HepG2 (cell line): ENCODE data around the gene CRYGA. TPM values are rescaled to one million over a fixed set of nuclear protein-coding genes. Genes with fewer than 3 reads are reported as not detected.

Source experiments
- ARNT2 ChIP-seq: sonication (generic); formaldehyde crosslinking; IDR thresholded peaks from 2 replicates; pipeline ENCODE4 v1.8.0; 2022; ENCODE audit warnings: mild to moderate bottlenecking, low read depth, missing genetic modification reagents, moderate library complexity
- BRCA1 ChIP-seq: sonication (generic); formaldehyde crosslinking; IDR thresholded peaks from 2 replicates; pipeline ENCODE4 v1.4.0; 2020; ENCODE audit warnings: missing genetic modification reagents
- GTF2F1 ChIP-seq: fragments of 150-350 bp; IDR thresholded peaks from 2 replicates; pipeline ENCODE4 v1.6.1; 2014; ENCODE audit warnings: low read length
- GZF1 ChIP-seq: sonication (generic); formaldehyde crosslinking; IDR thresholded peaks from 2 replicates; pipeline ENCODE4 v1.5.1; 2020; ENCODE audit warnings: mild to moderate bottlenecking, missing genetic modification reagents
- JDP2 ChIP-seq: sonication (generic); formaldehyde crosslinking; IDR thresholded peaks from 2 replicates; pipeline ENCODE4 v1.8.1; 2022; ENCODE audit warnings: missing genetic modification reagents, borderline replicate concordance
- KAT7 ChIP-seq: IDR thresholded peaks from 2 replicates; pipeline ENCODE4 v1.6.1; 2018; ENCODE audit warnings: borderline replicate concordance, missing compliant biosample characterization
- NR2F6 ChIP-seq, 2 experiments: IDR thresholded peaks; 2 replicates each; pipeline ENCODE4 v1.6.1; 2016; ENCODE audit warnings: antibody characterized with exemption in 1 of 2, mild to moderate bottlenecking in 1 of 2
- REXO4 ChIP-seq: sonication (generic); formaldehyde crosslinking; IDR thresholded peaks from 2 replicates; pipeline ENCODE4 v1.8.0; 2022; ENCODE audit warnings: missing genetic modification reagents, mild to moderate bottlenecking, borderline replicate concordance
- ZFP36 ChIP-seq: fragments of 150-350 bp; IDR thresholded peaks from 2 replicates; pipeline ENCODE4 v1.6.1; 2018; ENCODE audit warnings: borderline replicate concordance, low read length, low read depth; ENCODE audit not compliant: partially characterized antibody
- ZNF660 ChIP-seq: sonication (generic); formaldehyde crosslinking; IDR thresholded peaks from 2 replicates; pipeline ENCODE4 v1.5.1; 2020; ENCODE audit warnings: mild to moderate bottlenecking, low read depth, missing genetic modification reagents, borderline replicate concordance
- polyA plus RNA-seq, 8 experiments: library from polyadenylated mRNA; depleted of rRNA in 3 of 8; stranded (reverse) in 7 of 8; unstranded in 1 of 8; fragments of >200 nt; fragmentation: Illumina TruSeq in 4 of 8; extraction: Trizol in 4 of 8; gene quantifications; 2 replicates each; pipeline versions ENCODE4 v1.2.1 to v1.2.3, GENCODE V29; 2011 to 2016; ENCODE audit warnings: low read depth in 4 of 8, missing spikeins in 1 of 8, mixed read lengths in 1 of 8; ENCODE audit not compliant: insufficient read depth in 1 of 8
- total RNA-seq, 5 experiments: library from RNA; depleted of rRNA; stranded (reverse); fragments of >200 nt; fragmentation: Illumina TruSeq; extraction: Trizol; gene quantifications; 2 replicates each; pipeline ENCODE4 v1.2.3, GENCODE V29; 2016; ENCODE audit warnings: low read depth in 1 of 5
- TF ChIP-seq, protein P1 (sequence below): sonication (generic); formaldehyde crosslinking; IDR thresholded peaks from 2 replicates; pipeline ENCODE4 v1.4.0; 2020; ENCODE audit warnings: missing genetic modification reagents, borderline replicate concordance
- TF ChIP-seq, protein P2 (sequence below): IDR thresholded peaks from 2 replicates; pipeline ENCODE4 v1.6.1; 2016; ENCODE audit warnings: low read depth, missing genetic modification reagents, missing compliant biosample characterization
- TF ChIP-seq, protein P3 (sequence below): sonication (generic); formaldehyde crosslinking; IDR thresholded peaks from 2 replicates; pipeline ENCODE4 v1.8.0; 2022; ENCODE audit warnings: mild to moderate bottlenecking, missing genetic modification reagents, borderline replicate concordance
- TF ChIP-seq, protein P4 (sequence below): sonication (generic); formaldehyde crosslinking; IDR thresholded peaks from 2 replicates; pipeline ENCODE4 v1.5.1; 2020; ENCODE audit warnings: missing genetic modification reagents, mild to moderate bottlenecking, borderline replicate concordance

The CRYGA gene
- total and polyA plus RNA-seq, 2 of the 13 experiments (the other 11 are each of a cell fraction or from before 2014, with no cell fraction given) = not detected

DNA sequence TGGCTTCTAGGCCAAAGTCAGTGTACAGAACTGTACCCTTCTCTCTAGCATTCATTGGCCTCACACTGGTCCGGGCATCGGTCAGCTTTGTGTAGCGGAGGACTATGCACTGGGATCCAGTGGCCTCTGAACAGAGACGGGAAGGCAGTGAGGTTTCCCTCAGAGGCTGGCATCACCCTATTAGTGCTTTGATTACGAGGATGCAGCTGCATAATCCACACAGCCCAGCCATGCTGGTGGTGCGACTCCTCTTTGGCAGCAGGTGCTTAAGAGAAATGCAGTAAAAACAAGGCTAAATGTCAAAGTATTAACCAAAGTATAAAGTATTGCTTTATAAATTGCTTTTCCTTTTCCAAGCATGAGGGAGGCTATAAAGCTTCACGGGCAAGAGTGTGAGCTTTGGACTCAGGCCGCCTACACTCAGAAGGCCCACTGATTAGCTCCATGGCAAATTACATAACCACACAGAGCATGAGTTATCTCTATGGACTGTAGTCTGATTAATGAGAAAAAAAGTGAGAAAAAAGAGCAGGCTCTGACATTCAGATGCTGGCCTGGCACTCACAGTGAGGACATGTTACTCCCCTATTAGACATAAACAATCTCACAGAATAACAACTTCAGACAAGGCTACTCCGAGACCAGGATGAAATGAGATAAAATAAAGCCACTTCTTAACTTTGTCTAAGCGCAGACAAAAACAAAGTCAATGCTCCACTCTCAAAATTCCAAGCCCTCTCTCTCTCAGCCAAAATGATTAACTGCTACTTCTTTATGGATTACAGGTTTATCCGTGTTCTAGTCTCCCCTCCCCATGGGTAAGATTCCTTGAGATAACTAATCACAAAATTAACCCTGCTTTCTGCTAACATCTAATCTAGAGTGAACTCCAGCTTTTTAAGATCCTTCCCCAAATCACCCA lies 27.3 kb downstream of the CRYGA start (continued):
- TF ChIP-seq, protein P1, sequence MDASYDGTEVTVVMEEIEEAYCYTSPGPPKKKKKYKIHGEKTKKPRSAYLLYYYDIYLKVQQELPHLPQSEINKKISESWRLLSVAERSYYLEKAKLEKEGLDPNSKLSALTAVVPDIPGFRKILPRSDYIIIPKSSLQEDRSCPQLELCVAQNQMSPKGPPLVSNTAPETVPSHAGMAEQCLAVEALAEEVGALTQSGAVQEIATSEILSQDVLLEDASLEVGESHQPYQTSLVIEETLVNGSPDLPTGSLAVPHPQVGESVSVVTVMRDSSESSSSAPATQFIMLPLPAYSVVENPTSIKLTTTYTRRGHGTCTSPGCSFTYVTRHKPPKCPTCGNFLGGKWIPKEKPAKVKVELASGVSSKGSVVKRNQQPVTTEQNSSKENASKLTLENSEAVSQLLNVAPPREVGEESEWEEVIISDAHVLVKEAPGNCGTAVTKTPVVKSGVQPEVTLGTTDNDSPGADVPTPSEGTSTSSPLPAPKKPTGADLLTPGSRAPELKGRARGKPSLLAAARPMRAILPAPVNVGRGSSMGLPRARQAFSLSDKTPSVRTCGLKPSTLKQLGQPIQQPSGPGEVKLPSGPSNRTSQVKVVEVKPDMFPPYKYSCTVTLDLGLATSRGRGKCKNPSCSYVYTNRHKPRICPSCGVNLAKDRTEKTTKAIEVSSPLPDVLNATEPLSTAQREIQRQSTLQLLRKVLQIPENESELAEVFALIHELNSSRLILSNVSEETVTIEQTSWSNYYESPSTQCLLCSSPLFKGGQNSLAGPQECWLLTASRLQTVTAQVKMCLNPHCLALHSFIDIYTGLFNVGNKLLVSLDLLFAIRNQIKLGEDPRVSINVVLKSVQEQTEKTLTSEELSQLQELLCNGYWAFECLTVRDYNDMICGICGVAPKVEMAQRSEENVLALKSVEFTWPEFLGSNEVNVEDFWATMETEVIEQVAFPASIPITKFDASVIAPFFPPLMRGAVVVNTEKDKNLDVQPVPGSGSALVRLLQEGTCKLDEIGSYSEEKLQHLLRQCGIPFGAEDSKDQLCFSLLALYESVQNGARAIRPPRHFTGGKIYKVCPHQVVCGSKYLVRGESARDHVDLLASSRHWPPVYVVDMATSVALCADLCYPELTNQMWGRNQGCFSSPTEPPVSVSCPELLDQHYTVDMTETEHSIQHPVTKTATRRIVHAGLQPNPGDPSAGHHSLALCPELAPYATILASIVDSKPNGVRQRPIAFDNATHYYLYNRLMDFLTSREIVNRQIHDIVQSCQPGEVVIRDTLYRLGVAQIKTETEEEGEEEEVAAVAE (CRISPR knock-in tag) = 0 out of 2 replicates have a peak, but pooled peaks have one; percentile 21
- TF ChIP-seq BRCA1 (CRISPR knock-in tag) (peak; percentile 64; the same call in 1 of the 2 replicates), GZF1 (CRISPR knock-in tag) (0 out of 2 replicates have a peak, but pooled peaks have one; percentile 37), ZNF660 (CRISPR knock-in tag) (no peak), NR2F6 (IDR thresholded peaks at IDR 0.05) (no peak), NR2F6 (CRISPR knock-in tag; IDR thresholded peaks at IDR 0.05) (peak; percentile 33; the same call in 1 of the 2 replicates), REXO4 (no peak), JDP2 (CRISPR knock-in tag) (no peak), ARNT2 (CRISPR knock-in tag) (no peak), ZFP36 (no peak), GTF2F1 (no peak), KAT7 (no peak)
- TF ChIP-seq, protein P2, sequence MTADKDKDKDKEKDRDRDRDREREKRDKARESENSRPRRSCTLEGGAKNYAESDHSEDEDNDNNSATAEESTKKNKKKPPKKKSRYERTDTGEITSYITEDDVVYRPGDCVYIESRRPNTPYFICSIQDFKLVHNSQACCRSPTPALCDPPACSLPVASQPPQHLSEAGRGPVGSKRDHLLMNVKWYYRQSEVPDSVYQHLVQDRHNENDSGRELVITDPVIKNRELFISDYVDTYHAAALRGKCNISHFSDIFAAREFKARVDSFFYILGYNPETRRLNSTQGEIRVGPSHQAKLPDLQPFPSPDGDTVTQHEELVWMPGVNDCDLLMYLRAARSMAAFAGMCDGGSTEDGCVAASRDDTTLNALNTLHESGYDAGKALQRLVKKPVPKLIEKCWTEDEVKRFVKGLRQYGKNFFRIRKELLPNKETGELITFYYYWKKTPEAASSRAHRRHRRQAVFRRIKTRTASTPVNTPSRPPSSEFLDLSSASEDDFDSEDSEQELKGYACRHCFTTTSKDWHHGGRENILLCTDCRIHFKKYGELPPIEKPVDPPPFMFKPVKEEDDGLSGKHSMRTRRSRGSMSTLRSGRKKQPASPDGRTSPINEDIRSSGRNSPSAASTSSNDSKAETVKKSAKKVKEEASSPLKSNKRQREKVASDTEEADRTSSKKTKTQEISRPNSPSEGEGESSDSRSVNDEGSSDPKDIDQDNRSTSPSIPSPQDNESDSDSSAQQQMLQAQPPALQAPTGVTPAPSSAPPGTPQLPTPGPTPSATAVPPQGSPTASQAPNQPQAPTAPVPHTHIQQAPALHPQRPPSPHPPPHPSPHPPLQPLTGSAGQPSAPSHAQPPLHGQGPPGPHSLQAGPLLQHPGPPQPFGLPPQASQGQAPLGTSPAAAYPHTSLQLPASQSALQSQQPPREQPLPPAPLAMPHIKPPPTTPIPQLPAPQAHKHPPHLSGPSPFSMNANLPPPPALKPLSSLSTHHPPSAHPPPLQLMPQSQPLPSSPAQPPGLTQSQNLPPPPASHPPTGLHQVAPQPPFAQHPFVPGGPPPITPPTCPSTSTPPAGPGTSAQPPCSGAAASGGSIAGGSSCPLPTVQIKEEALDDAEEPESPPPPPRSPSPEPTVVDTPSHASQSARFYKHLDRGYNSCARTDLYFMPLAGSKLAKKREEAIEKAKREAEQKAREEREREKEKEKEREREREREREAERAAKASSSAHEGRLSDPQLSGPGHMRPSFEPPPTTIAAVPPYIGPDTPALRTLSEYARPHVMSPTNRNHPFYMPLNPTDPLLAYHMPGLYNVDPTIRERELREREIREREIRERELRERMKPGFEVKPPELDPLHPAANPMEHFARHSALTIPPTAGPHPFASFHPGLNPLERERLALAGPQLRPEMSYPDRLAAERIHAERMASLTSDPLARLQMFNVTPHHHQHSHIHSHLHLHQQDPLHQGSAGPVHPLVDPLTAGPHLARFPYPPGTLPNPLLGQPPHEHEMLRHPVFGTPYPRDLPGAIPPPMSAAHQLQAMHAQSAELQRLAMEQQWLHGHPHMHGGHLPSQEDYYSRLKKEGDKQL (CRISPR knock-in tag) = no peak
- TF ChIP-seq, protein P3, sequence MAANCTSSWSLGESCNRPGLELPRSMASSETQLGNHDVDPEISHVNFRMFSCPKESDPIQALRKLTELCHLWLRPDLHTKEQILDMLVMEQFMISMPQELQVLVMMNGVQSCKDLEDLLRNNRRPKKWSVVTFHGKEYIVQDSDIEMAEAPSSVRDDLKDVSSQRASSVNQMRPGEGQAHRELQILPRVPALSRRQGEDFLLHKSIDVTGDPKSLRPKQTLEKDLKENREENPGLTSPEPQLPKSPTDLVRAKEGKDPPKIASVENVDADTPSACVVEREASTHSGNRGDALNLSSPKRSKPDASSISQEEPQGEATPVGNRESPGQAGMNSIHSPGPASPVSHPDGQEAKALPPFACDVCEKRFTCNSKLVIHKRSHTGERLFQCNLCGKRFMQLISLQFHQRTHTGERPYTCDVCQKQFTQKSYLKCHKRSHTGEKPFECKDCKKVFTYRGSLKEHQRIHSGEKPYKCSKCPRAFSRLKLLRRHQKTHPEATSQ (CRISPR knock-in tag) = peak; percentile 38; the same call in 1 of the 2 replicates
- TF ChIP-seq, protein P4, sequence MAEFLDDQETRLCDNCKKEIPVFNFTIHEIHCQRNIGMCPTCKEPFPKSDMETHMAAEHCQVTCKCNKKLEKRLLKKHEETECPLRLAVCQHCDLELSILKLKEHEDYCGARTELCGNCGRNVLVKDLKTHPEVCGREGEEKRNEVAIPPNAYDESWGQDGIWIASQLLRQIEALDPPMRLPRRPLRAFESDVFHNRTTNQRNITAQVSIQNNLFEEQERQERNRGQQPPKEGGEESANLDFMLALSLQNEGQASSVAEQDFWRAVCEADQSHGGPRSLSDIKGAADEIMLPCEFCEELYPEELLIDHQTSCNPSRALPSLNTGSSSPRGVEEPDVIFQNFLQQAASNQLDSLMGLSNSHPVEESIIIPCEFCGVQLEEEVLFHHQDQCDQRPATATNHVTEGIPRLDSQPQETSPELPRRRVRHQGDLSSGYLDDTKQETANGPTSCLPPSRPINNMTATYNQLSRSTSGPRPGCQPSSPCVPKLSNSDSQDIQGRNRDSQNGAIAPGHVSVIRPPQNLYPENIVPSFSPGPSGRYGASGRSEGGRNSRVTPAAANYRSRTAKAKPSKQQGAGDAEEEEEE (CRISPR knock-in tag) = no peak
